Ishikawa (cell line): ENCODE results near the gene DSCAML1.

Experiments
- CREB1 ChIP-seq: IDR thresholded peaks from 2 replicates; pipeline ENCODE4 v1.6.1; 2012; ENCODE audit warnings: low read depth
- EGR1 ChIP-seq: IDR thresholded peaks from 2 replicates; pipeline ENCODE4 v1.6.1; 2012
- RAD21 ChIP-seq: IDR thresholded peaks from 2 replicates; pipeline ENCODE4 v1.6.1; 2012; ENCODE audit warnings: low read depth
- TAF1 ChIP-seq: IDR thresholded peaks from 2 replicates; pipeline ENCODE4 v1.6.1; 2012; ENCODE audit warnings: low read depth, mild to moderate bottlenecking
- YY1 ChIP-seq: IDR thresholded peaks from 2 replicates; pipeline ENCODE4 v1.6.1; 2012; ENCODE audit warnings: low read depth
- TF ChIP-seq, protein P1 (sequence below): IDR thresholded peaks from 2 replicates; pipeline ENCODE4 v1.6.1; 2012

DNA sequence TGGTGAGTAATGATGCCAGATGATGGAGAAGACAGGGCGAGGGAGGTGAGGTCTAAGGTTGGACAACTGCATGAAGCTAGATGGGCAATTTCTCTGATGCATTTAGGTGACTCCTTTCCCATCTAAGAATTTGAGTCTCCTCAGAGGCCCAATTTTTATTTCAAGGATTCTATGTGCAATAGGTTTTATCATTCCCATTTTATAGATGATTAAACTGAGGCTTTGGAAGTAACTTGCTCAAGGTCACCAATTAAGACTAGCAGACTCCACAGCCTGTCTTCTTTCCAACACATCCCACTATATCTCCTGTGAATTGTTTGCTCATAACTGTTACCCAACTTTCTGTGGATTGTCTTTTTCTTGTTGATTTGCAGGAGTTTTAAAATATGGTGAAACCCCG is 28.5 kb downstream of the DSCAML1 start:
- TF ChIP-seq YY1: no peak
- no peak for TF ChIP-seq RAD21
- TF ChIP-seq TAF1: no peak
- no peak for TF ChIP-seq CREB1
- TF ChIP-seq, protein P1, sequence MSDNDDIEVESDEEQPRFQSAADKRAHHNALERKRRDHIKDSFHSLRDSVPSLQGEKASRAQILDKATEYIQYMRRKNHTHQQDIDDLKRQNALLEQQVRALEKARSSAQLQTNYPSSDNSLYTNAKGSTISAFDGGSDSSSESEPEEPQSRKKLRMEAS: no peak
- TF ChIP-seq EGR1: no peak
